HTERT RPE-1 (cell line): ENCODE data around the gene FTCD.
"Not testable (repeated sequence)": the region's sequence is repeated elsewhere in the genome, so short reads cannot be mapped to it uniquely, and the experiment has no call there.

Source experiments
- in situ Hi-C: fragments of 300-500 bp; cut with MboI; formaldehyde crosslinking; loops from 4 replicates; pipeline ENCODE4 v1.14.3; 2020; ENCODE audit warnings: low sequenced_read_pairs

The FTCD gene

DNA sequence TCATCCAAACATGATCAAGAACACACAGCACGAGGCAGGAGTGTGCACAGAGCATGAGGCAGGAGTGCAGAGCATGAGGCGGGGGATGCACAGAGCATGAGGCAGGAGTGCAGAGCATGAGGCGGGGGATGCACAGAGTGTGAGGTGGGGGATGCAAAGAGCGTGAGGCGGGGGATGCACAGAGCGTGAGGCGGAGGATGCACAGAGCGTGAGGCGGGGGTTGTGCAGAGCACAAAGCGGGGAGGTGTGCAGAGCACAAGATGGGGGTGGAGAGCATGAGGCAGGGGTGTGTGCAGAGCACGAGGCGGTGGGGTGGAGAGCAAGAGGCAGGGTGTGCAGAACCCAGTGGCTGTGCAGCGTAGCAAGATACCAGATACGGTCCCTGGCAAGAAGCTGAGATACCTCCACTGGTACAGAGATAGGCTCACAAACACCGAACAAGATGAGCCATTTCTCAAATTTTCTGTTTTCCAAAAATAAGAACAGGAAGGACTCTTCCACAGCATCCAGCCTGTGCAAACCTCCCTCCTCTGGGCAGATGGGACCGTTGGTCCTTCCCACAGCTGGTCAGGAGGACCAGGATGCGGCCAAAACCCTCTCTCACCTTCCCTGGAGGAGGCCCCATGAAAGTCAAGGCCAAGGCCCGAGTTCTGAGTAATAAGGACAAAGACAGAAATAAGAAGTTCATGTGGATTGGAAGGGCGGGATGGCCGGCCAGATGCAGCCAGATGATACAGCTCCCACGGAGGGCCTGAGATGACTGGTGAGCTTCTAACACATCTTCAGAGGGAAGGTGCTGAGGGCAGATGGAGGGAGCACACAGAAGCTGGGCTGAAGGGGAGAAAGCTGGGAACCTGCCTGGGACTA, 16.9 kb upstream of the FTCD start:
- in situ Hi-C loops = no loop called here

DNA sequence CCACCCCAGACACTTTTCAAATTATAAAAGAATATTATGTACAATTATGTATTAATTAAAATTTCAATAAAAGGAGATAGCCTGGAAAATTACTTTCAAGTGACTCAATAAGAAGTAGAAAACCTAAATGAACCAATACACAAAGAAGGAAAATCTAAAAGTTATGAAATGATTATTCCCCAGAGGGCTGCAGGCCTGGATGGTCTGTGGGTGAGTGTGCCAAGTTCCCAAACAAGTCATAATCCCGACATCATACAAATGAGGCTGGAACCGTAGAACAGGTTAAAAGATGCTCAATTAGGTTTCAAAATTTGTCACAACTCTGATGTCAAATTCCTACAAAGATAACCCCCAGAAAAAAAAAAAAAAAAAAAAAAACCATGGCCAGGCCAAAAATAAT, 16.2 kb upstream of the FTCD start:
- in situ Hi-C loops = no loop called here

DNA sequence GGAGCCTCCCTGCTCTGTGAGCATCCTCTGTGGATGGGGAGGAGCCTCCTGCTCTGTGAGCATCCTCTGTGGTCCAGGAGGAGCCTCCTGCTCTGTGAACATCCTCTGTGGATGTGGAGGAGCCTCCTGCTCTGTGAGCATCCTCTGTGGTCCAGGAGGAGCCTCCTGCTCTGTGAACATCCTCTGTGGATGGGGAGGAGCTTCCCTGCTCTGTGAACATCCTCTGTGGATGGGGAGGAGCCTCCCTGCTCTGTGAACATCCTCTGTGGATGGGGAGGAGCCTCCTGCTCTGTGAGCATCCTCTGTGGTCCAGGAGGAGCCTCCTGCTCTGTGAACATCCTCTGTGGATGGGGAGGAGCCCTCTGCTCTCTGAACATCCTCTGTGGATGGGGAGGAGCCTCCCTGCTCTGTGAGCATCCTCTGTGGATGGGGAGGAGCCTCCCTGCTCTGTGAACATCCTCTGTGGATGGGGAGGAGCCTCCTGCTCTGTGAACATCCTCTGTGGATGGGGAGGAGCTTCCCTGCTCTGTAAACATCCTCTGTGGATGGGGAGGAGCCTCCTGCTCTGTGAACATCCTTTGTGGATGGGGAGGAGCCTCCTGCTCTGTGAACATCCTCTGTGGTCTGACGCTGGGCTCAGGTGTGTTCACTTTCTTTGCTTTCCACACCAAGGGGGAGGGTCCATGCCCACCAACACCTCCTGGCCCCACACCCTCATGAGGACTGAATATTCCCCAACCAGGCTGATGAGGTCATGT, 15.2 kb upstream of the FTCD start:
- in situ Hi-C loops = not testable (repeated sequence)

DNA sequence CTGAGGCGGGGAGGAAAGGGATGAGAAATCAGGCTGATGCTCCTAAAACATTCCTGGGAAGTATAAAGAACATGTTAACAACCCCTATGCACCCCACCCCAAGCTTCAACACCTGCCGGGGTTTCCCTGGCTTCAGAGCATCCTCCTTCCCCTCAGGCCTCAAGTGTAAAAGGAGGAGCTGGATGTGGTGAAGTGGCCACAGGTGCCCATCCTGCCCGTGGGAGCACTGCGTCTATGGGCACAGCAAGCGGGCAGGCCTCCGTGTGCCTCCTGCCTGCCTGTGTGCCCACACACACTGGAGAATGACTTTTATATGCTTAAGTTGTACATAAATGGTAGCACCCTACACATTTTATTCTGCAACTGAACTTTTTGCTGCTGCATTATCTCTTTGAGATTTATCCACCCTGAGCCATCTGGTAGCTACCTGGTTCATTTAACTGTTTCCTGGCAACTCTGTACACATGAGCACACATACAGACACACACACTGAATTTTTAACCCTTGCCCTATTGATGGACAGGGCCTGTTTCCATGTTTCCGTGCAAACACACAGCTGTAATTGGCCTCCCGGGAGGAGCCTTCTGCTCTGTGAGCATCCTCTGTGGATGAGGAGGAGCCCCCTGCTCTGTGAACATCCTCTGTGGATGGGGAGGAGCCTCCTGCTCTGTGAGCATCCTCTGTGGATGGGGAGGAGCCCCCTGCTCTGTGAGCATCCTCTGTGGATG, 13.4 kb upstream of the FTCD start:
- in situ Hi-C loops = no loop called here

DNA sequence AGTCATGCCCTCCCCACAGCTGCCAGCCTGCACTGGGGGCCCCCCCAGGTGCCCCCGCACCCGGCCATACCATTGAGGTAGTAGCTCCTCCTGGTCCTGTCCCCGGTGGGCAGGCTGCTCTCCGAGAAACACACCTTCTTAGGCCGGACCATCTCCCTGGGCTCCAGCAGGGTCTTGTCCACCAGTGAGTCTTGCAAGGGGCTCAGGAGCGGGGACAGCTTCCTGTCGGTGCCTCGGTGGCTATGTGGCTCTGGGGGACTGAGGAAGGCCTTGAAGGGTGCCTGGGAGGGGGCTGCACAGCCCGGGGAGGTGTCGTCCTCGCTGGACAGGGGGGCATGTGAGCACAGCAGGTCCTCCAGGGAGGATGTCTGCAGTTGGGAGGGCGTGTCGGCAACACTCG, 12.9 kb upstream of the FTCD start:
- in situ Hi-C loops = no loop called here

DNA sequence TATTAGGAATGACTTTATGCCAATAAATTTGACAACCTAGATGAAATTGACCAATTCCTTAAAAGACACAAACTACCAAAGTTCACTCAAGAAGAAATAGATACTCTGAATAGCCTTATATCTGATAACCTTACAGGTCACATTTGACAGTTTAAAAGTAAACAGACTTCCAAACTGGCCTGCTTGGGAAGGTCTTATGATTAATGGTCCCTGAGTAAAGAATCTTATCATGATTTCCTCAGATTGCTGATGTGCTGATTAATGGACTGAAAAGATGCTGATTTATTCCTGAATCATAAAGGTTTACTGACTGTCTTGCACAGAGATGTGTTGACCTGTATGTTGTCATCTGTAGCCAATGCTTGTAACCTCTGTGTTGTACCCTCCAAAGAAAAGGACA, 9.7 kb upstream of the FTCD start:
- in situ Hi-C loops = no loop called here

DNA sequence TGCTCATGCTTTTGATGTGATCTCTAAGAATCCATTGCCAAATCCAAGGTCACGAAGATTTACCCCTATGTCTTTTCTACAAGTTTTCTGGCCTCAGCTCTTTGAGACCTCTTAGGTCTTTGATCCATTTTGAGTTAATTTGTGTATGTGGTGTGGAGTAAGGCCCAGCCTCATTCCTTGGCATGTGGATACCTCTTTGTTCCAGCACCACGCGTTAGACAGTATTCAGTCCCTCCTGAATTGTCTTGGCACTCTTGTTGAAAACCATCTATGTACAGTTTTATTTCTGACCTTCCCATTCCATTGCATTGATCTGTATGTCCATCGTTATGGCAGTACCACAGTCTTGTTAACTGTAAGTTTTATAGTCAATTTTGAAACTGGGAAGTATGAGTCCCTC, 8.0 kb upstream of the FTCD start:
- in situ Hi-C loops = no loop called here

DNA sequence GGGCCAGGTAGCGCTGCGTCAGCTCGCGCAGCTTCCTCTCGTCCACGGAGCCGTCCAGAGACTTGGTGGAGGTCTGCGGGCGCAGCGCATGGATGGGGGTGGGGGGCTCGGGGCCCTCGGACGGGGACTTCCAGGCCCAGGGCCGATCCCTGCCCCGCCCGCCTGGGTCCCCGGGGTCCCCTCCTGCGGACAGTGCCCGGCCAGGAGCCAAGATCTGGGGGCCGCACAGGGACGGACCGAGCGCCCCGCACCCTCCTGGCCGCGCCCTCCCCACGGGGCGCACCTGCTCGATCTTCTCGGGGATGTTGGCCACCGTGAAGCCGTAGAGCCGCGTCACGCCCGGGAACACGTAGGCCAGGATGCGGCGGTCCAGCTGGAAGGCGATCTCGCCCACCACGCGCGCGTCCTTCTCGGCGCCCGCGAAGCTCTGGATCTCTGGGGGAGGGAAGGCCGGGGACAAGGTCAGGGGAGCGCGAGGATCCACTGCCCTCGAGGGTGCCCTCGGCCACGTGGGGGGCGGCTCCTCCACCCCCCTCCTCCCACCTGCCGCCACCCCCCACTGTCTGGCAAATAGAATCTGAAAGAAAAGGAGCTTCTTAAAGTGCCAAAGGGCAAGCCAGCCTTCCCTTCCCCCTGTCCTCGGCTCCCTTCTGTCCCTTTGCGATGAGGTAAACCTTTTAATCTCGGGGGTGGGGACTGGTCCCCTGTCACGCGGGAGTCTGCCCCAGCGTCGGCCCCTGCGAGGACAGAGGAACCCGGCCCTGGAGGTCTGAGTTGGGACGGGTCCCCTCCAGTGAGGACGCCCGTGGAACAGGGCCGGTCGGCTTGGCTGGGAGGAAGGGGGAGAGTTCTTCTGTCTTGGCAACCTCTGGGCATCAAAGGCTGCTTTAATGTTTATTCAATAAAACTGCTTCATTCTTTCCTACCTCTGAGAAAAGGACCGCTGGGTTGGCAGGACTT, 6.5 kb upstream of the FTCD start:
- in situ Hi-C loops = no loop called here

DNA sequence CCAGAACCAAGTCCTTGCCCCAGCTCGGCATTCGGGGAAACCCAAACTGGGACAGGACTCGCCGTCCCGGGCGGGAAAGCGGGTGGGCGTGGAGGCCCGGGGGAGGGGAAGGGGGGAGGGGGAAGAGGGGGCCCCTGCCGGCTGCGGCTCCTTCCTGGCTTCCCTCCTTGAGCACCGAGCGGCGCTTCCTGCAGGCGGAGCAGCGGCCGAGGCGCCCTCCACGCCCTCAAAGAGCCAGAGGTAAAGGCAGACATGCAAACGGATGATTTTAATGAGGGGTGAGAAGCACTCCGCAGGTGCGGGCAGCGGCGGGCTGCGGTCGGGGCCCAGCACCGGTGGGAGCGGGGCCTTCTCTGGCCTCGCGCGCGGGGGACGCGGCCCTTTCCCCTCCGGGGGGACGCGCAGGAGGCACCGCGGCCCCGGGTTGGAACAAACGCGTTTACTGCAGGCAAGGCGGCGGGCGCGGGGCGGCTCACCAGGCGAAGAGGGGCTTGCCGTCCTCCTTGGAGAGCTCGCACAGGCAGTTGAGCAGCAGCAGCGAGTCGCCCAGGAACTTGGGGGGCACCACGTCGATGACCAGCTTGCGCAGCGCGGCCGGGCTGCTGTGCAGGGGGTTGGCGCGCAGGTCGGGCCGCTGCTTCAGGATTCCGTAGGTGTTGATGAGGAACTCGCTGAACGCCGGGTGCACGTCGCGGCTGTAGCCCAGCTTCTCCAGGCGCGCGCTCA, 5.7 kb upstream of the FTCD start:
- in situ Hi-C loops = no loop called here

DNA sequence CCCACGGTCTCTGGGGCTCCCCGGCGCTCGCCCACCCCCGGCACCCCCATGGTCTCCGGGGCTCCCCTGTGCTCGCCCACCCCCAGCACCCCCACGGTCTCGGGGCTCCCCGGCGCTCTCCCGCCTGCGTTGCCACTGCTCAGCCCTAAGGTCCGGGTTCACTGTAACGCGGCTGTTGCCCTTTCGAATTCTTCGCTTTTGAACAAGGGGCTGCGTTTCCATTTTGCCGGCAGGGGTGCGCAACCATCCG, 5.2 kb upstream of the FTCD start:
- in situ Hi-C loops = no loop called here

DNA sequence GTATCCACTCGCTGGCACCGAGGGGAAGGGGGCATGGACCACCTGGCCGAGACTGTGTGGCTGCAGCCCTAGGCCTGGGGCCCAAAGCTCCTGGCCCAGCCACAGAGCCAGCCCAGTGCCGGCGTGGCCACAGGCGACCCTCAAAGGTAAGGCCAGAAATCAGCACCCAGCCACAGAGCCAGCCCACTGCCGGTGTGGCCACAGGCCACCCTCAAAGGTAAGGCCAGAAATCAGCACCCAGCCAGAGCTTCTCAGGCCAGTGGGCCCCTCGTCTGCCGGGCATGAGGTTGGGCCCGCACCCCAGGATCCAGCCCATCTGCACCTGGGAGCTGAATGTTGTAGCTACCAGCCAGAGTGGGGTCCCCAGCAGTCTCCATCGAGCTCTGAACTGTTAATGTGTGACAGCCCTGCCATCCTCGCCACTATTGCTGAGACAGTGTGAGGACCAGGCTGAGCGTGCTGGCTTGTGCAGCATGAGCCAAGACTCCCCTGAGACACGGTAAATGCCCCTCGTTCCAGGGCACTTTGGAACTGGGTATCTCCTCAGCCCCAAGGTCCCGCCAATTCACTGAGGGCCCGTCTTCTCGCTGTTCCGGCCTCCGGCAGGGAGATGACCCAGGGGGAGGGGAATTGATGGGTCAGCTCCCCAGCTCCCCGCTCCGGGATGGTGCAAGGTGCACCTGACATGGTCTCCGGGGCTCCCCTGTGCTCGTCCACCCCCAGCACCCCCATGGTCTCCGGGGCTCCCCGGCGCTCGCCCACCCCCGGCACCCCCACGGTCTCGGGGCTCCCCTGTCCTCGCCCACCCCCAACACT, 4.7 kb upstream of the FTCD start:
- in situ Hi-C loops = no loop called here

DNA sequence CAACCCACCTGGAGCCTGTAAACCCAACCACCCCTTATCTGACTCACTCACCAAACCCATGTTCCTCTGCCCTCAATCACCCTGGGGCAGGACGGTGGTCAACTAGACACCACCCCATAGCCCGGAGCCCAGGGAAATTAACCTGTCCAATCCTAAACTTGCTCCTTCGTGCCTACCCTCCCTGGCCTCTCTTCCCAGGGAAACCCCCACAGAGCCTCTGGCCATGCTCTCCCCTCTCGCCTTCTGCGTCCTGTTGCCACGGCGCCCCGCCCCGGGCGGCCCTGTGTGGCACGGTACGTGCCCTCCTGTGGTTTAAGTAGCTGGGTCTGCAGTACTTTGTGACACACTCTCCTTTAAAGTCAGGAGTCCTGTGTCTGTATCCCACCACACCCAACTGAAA, 4.0 kb upstream of the FTCD start:
- in situ Hi-C loops = no loop called here

DNA sequence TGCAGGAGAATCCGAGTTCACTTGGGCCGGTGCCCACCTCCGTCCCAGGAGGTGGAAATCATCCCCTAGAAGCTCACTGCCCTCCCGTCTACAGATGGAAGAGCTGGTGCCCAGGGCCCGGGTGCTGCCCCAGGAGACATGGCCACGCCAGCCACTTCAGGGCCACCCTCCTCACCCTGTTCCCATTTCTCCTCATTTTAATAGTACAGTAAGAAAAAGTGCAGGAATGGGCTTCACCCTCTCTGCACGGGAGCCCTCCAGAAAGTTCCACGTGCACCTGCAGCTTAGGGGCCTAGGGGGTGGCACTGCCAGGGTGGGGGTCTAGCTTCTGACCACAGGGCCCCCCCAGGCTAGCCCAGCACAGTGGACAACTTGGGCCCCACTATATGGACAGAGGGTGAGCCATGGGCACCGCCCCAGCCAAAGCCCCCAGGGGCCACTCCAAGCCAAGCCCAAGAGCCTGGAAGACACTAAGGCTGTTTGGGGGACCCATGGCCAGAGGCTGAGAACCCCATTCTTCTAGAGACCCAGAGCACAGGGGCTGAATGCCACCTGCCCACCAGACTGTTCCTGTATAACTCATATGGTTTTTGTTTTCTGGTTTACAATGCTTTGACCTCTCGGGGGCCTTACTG, 3.4 kb upstream of the FTCD start:
- in situ Hi-C loops = no loop called here

DNA sequence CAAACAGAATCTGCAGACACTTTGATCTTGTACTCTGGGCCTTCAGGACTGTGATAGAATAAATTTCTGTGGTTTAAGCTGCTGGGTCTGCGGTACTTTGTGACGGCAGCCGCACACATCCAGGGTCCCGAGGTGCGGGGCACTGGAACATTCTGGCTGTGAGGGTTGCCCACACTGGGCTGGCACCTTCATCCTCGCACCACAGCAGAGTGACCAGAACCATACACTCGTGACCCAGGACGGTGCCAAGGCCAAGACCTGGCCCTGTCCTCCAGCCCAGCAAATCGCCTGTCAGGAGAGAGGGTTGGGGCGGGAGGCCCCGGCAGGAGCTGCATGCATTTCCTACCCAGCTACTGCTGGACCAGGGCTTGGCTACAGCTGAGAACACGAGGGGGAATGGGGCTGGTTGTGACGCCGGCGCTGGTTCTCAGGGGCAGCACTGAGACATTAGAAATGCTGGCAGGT, 2.6 kb upstream of the FTCD start:
- in situ Hi-C loops = no loop called here

DNA sequence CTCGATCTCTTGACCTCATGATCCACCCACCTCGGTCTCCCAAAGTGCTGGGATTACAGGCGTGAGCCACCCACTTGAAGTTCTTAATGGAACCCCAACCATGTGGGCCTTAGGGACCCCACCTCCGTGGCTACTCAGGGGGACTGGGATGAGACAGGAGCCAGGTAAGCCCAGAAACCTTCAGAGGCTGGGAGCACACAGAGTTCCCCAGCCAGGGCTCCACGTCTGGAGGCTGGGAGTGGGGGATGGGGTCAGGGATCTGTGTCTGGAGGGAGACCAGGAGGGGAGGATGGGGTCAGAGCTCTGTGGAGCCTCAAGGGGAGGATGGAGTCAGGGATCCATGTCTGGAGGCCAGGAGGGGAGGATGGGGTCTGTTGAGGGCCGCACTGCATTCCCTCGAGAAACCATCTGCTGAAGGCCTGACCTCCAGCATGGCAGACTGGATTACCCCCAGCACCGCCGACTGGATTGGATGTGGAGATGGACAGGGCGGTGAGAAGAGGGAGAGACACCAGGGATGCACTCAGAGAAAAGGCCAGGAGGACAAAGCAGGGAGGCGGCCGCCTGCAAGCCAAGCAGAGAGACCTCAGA, 2.1 kb upstream of the FTCD start:
- in situ Hi-C loops = no loop called here

DNA sequence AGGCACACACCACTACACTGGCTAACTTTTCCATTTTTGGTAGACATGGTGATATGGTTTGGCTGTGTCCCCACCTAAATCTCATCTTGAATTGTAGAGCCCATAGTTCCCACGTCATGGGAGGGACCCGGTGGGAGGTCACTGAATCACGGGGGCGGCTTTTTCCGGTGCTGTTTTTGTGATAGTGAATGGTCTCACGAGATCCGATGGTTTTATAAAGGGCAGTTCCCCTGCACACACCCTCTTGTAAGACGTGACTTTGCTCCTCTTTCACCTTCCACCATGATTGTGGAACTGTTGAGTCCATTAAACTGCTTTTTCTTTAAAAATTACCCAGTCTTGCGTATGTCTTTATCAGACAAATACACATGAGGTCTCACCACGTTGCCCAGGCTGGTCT, 1.3 kb upstream of the FTCD start:
- in situ Hi-C loops = no loop called here

DNA sequence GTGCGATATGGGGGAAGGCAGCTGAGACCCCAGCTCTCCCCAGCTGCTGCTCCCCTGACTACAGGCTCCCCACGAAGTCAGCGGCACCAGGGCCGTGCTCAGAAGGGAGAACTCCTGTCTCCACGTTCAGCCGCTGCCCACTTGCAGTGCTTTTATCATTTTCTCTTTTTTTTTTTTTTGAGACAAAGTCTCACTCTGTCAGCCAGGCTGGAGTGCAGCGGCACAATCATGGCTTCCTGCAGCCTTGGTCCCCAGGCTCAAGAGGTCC, 933 bp upstream of the FTCD start:
- in situ Hi-C loops = no loop called here

DNA sequence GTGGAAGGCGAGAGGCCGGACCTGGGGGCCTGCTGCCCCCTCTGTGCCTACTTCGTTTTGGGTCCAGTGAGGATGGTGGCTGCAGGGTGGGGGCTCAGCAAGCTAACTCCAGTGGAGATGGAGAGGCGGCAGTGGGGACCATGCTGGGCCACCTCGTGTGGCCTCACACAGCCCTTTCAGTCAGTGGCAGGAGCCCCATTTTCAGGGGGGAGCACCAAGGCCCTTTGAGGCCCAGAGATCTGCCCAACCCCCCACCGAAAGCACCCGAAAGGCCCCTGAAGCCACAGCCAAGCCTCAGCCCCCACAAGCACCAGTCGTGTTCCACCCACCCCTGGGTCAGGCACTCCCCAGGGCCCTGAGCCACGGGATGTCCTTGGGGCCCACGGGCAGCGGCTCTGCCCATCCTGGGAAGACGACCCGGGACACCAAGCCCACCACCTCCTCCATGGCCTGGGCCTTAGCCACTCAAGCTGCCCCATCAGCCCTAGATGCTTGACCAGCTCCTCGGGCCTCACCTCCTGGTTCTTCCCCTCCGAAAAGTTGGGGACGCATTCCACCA, 345 bp downstream of the FTCD start:
- in situ Hi-C loops = no loop called here
